SKM-1 treated with dmso at 0.1 percent for 144 hours (cell line): ENCODE measurements around the gene TRANK1.

ENCODE experiments used
- DNase-seq: peaks from one replicate; lab custom pipeline; 2025; ENCODE audit not compliant: unreplicated experiment; lab: John Stamatoyannopoulos, UW

The TRANK1 gene

GRCh38 chr3:36852071-36852470, 92.8 kb downstream of the TRANK1 start:
- no peak for DNase-seq

DNA sequence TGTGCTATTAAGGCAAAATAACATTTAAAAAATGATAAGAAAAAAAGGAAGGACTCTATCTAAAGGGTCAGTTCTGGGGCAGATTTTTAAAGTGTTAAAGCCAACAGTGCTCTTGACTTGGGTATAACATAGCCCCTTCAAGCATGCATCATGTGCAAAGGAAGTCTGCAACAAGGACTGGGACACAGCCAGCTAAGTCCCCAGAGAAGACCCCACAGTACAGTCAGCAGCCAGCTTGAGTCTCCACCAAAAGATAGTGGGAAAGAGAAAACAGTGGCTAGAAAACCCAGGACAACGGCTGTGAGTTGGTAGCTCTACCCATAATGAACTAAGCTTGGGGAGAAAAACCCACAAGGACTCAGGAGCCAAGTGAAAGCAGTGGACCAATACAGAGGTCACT, 94.1 kb downstream of the TRANK1 start:
- DNase-seq = no peak

DNA sequence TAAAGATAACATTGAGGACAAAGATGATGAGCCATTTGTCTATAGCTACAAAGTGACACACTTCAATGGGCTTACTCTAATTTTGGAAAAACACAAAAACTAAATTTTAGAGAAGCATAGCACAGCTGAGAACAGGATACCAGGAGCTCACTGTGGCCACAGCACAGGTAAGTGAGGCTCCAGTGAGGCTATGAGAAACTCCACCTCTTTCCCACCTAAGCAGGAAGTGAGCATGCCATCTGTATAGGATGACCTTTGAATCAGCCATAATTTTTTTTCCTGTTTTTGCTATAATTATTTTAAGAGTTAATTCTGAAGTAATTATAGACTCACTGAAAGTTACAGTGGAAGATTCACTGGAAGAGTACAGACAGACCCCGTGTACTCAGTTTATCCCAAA, 98.4 kb downstream of the TRANK1 start:
- no peak for DNase-seq

GRCh38 chr3:36843065-36844051, 101.5 kb downstream of the TRANK1 start:
- peak; percentile 1 for DNase-seq

GRCh38 chr3:36842275-36842674, 102.6 kb downstream of the TRANK1 start:
- no peak for DNase-seq

- DNase-seq = no peak
Observed at GRCh38 chr3:36840453-36840921, 104.4 kb downstream of the TRANK1 start.

GRCh38 chr3:36837089-36837488, 107.8 kb downstream of the TRANK1 start:
- no peak for DNase-seq

GRCh38 chr3:36833160-36833814, 111.6 kb downstream of the TRANK1 start:
- DNase-seq = no peak

- no peak for DNase-seq
Observed at GRCh38 chr3:36832406-36832805, 112.4 kb downstream of the TRANK1 start.

DNA sequence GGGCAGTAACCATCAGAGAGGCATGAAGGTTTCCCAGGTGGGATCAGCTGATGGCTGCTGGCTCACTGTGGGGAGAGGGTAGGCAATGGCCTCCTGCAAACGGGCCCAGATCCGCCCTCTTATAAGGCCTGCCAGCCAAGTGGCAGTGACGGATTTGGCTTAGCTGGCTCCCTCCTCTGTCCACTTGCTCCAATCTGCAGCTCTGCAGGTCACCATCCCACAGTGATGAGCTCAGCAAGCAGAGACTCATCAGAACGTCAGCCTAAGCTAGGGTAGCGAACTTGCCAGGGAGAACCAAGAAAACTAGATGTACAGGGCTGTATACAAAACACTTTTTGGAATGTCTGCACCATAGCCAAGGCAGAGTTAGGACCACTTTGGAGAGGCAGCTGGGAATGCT, 117.7 kb downstream of the TRANK1 start:
- DNase-seq = no peak

DNA sequence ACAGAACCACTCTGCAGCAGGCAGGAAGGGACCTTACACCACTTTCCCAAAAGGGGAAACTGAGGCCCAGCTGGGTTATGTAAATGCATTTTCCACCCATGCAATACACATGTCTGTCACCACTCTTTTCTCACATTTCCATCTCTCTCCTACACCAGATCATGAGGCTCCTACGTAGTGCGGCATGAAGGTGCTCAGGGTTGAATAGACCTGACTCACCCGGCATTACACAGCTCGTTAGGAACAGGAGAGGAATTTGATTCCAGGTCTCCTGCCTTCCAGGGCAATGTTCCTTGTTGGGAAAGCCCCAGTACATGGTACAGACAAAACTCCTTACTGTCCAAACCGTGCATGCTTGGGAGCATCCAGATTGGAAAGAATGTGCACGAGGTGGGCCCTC, 118.6 kb downstream of the TRANK1 start:
- DNase-seq = no peak

DNA sequence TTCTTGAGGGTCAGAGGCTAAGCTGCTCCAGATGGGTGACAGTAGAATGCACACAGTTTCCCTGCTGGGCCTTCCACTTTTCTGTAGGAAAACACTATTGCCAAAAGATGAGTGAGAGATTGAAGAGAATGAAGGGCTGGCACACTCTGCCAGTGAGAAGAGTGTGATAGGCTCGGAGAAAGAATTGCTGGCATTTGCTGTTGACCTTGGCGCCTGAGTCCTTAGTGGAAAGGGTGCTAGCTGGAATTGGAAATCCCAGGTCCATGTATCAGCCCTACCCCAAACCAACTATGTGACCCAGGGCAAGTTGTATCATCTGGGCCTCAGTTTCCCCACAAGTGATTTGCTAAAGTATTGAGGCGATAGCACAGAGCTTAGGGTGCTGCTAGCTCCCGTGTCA, 120.4 kb downstream of the TRANK1 start:
- no peak for DNase-seq

- no peak for DNase-seq
Observed at GRCh38 chr3:36823806-36824205, 121.0 kb downstream of the TRANK1 start.

DNA sequence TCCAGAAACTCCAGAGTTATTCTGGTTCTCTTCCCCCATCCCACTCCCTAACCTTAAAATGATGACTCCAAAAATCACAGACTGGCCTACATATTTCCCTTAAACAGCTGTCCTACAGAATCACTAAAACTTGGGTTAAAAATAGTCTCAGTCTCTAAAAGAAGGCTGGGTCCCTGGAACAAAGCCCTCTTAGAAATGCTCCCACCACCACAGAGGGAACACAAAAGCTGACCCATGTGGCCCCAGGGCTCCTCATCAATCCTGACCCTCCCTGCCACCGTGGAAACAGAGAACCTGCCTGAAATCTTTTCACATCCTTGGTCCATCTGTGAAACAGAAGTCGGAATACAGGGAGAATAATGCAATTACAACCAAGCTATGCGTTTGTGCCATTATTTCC, 124.8 kb downstream of the TRANK1 start:
- no peak for DNase-seq

GRCh38 chr3:36817806-36818533, 126.9 kb downstream of the TRANK1 start:
- DNase-seq = no peak

DNA sequence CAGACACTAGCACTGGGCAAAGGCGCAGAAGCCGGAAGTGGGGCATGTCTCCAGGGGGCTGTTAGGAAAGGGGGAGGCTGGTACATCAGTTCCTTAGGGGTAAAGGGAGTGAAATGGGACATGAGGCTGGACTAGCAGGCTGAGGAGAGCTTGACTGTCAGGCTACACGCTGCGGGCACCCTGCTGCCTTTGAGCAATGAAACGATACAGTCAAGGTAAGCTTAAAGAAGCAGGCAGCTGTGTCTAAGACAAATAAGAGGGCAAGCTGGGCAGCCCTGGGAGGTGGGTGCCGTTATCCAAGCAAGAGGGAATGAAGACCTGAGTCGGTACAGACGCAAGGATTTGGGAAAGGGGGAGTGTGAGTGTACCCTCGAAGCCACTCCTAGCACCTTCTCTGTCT, 129.5 kb downstream of the TRANK1 start:
- DNase-seq = no peak

GRCh38 chr3:36814776-36815175, 130.1 kb downstream of the TRANK1 start:
- DNase-seq = no peak

- no peak for DNase-seq
Observed at GRCh38 chr3:36814066-36814717, 130.7 kb downstream of the TRANK1 start.

- DNase-seq = no peak
Observed at GRCh38 chr3:36813305-36813704, 131.5 kb downstream of the TRANK1 start.

DNA sequence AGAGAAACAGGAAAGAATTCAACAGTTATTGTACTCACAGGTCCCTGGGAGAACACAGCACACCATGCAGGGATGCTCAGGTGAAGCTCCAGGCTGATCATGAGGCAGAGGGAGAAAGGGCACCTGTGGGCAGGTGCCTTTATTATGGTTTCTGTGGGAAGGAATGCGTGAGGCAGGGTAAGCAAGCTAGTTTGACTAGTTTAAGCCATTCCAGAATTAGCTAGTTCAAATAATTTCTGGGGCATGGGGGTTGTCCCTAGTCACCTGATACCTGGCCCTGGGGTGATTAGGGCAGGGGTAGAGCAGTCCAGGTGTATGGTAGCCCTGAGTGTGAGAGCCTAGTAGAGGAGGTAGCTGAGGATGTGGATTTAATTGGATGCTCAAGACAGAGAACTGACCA, 132.6 kb downstream of the TRANK1 start:
- DNase-seq = no peak

- DNase-seq = no peak
Observed at GRCh38 chr3:36811768-36812167, 133.1 kb downstream of the TRANK1 start.
